ENCODE results near the gene LLGL2.

GRCh38 chr17:75565618-75566017, 40.1 kb downstream of the LLGL2 start:
- TF ChIP-seq POLR2A (IDR thresholded peaks at IDR 0.05) (no peak), CTCF (IDR thresholded peaks at IDR 0.05 in 4 of 5, conservative IDR thresholded peaks at IDR 0.05 in 1 of 5) (no peak)
